ENCODE data around the gene RPL39. TPM values are rescaled to one million over a fixed set of nuclear protein-coding genes. Genes with fewer than 3 reads are reported as not detected.
A peak's percentile ranks its signal among the peaks of the same experiment; 100 is the strongest.
"Not testable (repeated sequence)": the region's sequence is repeated elsewhere in the genome, so short reads cannot be mapped to it uniquely, and the experiment has no call there.

The RPL39 gene
- total RNA-seq, 1 donor from 2014 or later: 1,853 TPM

DNA sequence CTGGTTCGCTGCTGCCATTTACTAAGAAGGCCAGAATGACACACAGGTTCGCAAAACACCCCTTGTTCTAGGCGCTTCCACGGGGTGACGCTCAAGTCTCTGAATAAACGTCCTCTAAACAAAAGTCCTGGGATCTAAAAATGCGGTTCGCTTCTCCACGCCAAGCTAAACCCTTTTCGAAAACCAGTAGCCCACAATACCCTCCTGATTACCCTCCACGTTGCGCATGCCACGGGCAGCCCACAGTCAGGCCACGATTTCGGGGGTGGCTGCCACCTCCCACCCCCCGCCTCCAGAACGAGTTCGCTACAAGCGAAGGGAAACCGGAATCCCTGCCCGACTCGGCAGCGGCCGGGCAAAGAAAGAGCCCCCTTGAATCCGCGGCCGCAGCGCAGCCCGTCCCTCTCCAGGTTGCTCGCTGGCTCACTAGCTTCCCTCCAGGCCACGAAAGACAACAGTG is 423 bp downstream of the RPL39 start:
- Mint-ChIP-seq H3K9me3 (no peaks in the 10 kb centered on the region), H3K27me3 (ENCODE audit: insufficient read depth) (no peaks in the 10 kb centered on the region), H3K4me3 (peak overlapping the region; percentile 96), H3K36me3 (ENCODE audit: low read depth) (peaks cover 37% of the 10 kb centered on the region), H3K4me1 (ENCODE audit: low read depth) (peaks cover 10% of the 10 kb centered on the region), H3K27ac (peak overlapping the region; percentile 95)
- intact Hi-C loops (cut with micrococcal nuclease): loop anchor here (1.0 to 2.0 kb wide), 8 partner anchors 30 to 184 kb away; partner anchors contain the start of genes NDUFA1, NKAP, NKRF and RNF113A
- no peak for DNase-seq (ENCODE audit: low spot score)

DNA sequence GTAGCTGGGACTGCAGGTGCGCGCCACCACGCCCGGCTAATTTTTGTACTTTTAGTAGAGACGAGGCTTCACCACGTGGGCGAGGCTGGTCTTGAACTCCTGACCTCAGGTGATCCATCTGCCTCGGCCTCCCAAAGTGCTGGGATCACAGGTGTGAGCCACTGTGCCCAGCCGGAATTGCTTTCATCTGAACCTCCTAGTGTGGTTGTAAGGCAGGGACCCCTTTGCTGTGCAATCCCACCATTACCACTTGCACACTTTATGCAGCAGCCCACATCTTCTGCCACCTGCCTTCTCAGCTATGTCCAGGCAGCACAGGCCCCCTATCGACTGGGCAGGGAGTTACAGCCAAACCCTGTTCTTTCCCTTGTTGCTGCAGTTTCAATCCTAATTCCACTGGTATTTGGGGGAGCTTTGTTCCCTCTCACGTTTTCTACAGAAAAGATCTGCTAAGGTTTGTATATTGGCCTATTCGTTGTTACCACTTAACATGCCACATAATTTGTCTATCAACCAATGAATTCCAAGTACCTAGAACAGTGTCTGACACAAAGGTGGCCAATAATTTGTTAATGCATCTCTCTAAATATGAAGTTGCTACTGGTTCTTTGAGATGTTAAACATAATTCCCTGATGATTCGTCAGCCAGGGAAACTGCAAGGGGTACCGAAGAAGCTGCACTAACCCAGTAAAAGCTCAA is 6.5 kb downstream of the RPL39 start:
- Mint-ChIP-seq H3K36me3 (ENCODE audit: low read depth) (peaks cover 35% of the 10 kb centered on the region), H3K4me3 (no peak overlapping the region)

DNA sequence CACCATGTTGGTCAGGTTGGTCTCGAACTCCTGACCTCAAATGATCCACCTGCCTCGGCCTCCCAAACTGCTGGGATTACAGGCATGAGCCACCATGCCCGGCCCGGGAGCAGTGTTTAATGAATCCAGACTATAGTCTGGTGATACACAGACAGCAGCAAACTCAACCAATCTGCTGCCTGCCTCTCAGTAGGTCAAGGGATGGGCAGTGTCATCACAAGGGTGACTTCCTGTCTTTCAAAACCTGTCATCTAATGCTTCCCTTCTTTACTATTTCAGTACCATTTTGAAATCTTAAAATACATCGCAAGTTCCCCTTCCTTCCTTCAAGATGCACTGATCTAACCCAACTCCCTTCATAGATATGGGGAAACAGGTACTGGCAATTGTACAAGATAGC is 8.4 kb downstream of the RPL39 start:
- intact Hi-C loops (cut with micrococcal nuclease): no loop called here
- DNase-seq (ENCODE audit: low spot score): no peak
- H3K27ac Mint-ChIP-seq: no peak overlapping the region

More for the DNA sequence above, 6.5 kb downstream of the RPL39 start:
- Mint-ChIP-seq H3K27me3 (ENCODE audit: insufficient read depth) (no peaks in the 10 kb centered on the region), H3K4me1 (ENCODE audit: low read depth) (peaks cover 17% of the 10 kb centered on the region), H3K9me3 (no peaks in the 10 kb centered on the region), H3K27ac (no peak overlapping the region)
- intact Hi-C loops (cut with micrococcal nuclease): loop anchor here (1.0 kb wide), 1 partner anchor 269 kb away; no protein-coding TSS in a partner anchor
- peak; percentile 17 for DNase-seq (ENCODE audit: low spot score)

DNA sequence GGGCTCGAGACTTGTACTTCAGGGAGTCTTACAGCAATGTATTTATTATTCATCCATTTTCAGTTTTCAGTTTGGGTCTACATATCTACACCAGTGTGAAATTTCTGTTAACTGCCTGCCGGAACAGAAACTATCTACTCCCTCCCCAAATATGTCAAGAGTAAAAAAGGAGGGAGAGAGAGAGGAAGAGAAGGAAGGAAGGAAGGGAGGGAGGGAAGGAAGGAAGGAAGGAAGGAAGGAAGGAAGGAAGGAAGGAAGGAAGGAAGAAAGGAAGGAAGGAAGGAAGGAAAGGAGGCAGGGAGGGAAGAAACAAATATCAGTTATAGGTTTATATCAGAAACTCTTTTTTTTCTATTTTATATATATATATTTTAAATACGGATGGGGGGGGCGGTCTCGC is 12.6 kb downstream of the RPL39 start:
- peaks cover 5% of the 10 kb centered on the region for H3K36me3 Mint-ChIP-seq (ENCODE audit: low read depth)
- intact Hi-C loops (cut with micrococcal nuclease): no loop called here
- no peaks in the 10 kb centered on the region for H3K27me3 Mint-ChIP-seq (ENCODE audit: insufficient read depth)
- no peaks in the 10 kb centered on the region for H3K9me3 Mint-ChIP-seq
- DNase-seq (ENCODE audit: low spot score): no peak
- no peak overlapping the region for H3K4me3 Mint-ChIP-seq
- peak overlapping the region; percentile 52 for H3K27ac Mint-ChIP-seq
- no peaks in the 10 kb centered on the region for H3K4me1 Mint-ChIP-seq (ENCODE audit: low read depth)

More for the DNA sequence above, 8.4 kb downstream of the RPL39 start:
- Mint-ChIP-seq H3K27me3 (ENCODE audit: insufficient read depth) (no peaks in the 10 kb centered on the region), H3K4me1 (ENCODE audit: low read depth) (peaks cover 12% of the 10 kb centered on the region), H3K36me3 (ENCODE audit: low read depth) (peaks cover 23% of the 10 kb centered on the region), H3K4me3 (no peak overlapping the region), H3K9me3 (no peaks in the 10 kb centered on the region)

DNA sequence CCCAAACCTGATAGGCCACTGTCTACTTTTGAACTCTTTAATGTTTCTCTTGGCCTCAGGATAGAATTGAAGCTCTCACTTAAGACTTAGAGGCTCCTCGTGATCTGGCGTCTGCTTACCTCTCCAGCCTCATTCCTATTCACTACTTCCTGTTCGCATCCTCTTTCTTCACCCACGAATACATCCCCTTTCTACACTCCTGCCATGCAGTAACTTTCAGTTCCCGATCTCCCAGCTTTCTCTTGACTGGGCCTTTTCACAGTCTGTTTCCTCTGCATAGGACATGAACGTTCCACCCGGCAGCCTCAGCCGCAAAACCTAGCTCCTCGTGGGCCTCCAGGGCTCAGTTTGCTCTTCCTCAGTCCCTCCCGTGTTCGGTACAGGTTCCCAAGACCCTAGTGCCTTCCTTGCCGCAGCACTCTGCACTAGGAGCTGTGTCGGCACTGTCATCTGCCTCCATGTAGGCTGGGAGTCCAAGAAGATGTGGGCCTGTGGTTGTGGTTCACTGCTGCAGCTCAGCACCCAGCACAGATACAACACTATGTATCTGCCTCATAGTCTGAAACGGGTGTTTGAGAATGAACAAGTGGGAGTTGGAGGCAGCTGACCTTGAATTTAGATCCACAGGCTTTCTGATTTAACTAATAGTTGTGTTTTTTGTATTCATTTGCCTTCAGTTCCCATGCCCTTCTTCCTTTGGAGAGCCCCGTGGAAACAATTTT is 15.8 kb downstream of the RPL39 start:
- Mint-ChIP-seq H3K36me3 (ENCODE audit: low read depth) (peaks cover 4% of the 10 kb centered on the region), H3K4me3 (no peak overlapping the region), H3K27me3 (ENCODE audit: insufficient read depth) (no peaks in the 10 kb centered on the region), H3K27ac (no peak overlapping the region), H3K9me3 (no peaks in the 10 kb centered on the region), H3K4me1 (ENCODE audit: low read depth) (no peaks in the 10 kb centered on the region)
- intact Hi-C loops (cut with micrococcal nuclease): no loop called here
- DNase-seq (ENCODE audit: low spot score): no peak

DNA sequence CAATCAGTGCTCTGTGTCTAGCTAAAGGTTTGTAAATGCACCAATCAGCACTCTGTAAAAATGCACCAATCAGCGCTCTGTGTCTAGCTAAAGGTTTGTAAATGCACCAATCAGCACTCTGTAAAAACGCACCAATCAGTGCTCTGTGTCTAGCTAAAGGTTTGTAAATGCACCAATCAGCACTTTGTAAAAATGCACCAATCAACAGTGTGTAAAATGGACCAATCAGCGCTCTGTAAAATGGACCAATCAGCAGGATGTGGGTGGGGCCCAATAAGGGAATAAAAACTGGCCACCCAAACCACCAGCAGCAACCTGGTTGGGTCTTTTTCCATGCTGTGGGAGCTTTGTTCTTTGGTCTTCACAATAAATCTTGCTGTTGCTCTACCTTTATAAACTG is 22.0 kb downstream of the RPL39 start:
- H3K4me3 Mint-ChIP-seq; H3K27me3 Mint-ChIP-seq (ENCODE audit: insufficient read depth); H3K9me3 Mint-ChIP-seq; DNase-seq (ENCODE audit: low spot score); H3K27ac Mint-ChIP-seq; H3K36me3 Mint-ChIP-seq (ENCODE audit: low read depth); intact Hi-C loops (cut with micrococcal nuclease); H3K4me1 Mint-ChIP-seq (ENCODE audit: low read depth): not testable (repeated sequence)

DNA sequence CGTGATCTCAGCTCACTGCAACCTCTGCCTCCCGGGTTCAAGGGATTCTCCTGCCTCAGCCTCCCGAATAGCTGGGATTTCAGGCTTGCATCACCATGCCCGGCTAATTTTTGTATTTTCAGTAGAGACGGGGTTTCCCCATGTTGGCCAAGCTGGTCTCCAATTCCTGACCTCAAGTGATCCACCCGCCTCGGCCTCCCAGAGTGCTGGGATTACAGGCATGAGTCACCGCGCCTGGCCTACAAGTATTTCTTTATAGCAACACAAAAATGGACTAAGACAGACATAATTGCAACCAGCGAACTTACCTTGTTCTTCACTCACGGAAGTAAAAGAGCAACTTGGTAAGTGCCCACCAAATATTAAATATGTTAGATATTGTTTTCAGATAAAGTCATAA is 23.0 kb downstream of the RPL39 start:
- H3K4me1 Mint-ChIP-seq (ENCODE audit: low read depth); H3K27ac Mint-ChIP-seq; H3K4me3 Mint-ChIP-seq; intact Hi-C loops (cut with micrococcal nuclease); DNase-seq (ENCODE audit: low spot score); H3K9me3 Mint-ChIP-seq; H3K27me3 Mint-ChIP-seq (ENCODE audit: insufficient read depth); H3K36me3 Mint-ChIP-seq (ENCODE audit: low read depth): not testable (repeated sequence)

DNA sequence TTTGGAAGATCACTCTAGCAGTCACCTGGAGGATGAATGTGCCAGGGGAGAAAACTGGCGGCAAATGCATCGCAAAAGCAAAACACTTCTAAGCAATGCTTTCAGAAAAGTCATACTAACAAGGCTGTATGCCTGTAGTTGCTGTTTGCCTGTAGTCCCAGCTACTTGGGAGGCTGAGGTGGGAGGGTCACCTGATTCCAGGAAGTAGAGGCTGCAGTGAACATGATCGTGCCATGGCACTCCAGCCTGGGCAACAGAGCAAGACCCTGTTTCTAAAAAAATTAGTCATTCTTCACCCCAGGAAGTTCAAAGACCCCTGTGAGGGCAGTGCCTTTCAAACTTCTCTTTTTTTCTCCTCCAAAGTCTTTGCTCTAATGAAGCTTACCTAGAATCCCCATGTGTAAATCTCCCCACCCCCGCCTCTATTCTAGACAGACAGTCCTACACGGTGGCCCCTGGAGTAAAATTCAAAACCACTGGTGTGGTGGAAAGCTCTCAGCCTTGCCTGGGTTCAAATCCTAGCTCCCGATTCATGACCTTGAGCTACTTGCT is 27.5 kb downstream of the RPL39 start:
- peaks cover 5% of the 10 kb centered on the region for H3K4me1 Mint-ChIP-seq (ENCODE audit: low read depth)
- H3K27me3 Mint-ChIP-seq (ENCODE audit: insufficient read depth): no peaks in the 10 kb centered on the region
- DNase-seq (ENCODE audit: low spot score): no peak
- no peak overlapping the region for H3K27ac Mint-ChIP-seq
- intact Hi-C loops (cut with micrococcal nuclease): no loop called here
- H3K9me3 Mint-ChIP-seq: no peaks in the 10 kb centered on the region
- H3K36me3 Mint-ChIP-seq (ENCODE audit: low read depth): no peaks in the 10 kb centered on the region
- no peak overlapping the region for H3K4me3 Mint-ChIP-seq

DNA sequence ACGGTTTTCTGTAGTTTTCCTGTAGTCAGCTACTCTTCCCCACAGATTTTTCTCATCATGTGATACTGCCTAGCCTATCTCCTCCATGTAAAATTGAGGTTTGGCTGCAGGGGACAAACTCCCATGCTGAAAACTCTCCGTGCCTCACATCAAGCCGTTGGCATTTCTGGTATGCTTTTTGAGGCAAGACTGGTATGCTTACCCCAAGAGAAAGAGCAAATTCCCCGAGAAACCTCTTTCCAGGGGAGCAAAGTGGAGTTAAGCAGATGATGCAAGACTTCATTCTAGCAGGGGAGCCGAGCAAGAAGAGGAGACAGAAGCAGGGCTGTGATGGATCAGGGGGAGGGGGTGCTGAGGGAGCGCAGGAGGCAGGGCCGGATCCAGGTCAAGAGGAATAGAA is 28.2 kb downstream of the RPL39 start:
- Mint-ChIP-seq H3K4me1 (ENCODE audit: low read depth) (peaks cover 5% of the 10 kb centered on the region), H3K27me3 (ENCODE audit: insufficient read depth) (no peaks in the 10 kb centered on the region), H3K4me3 (no peak overlapping the region), H3K27ac (no peak overlapping the region), H3K9me3 (no peaks in the 10 kb centered on the region), H3K36me3 (ENCODE audit: low read depth) (no peaks in the 10 kb centered on the region)
- intact Hi-C loops (cut with micrococcal nuclease): no loop called here
- DNase-seq (ENCODE audit: low spot score): no peak

DNA sequence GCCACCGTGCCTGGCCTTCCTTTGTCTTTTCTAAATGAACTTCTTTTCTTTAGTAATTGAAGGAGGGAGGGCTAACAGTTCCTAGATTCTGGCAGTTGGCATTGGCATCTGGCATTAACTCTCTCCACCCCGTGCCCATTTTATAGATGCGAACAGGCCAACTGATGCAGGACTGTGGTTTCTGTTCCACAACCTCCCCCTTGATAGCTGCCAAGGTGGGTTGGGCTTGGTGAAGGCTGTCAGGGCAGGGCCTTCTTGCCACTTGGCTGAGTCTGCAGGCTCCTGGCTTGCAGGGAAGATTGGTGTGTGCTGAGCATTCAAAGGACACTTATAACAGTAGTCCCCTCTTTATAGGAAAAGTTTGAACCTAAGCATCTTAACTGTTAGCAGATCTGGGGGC is 28.7 kb downstream of the RPL39 start:
- intact Hi-C loops (cut with micrococcal nuclease): no loop called here
- Mint-ChIP-seq H3K4me3 (no peak overlapping the region), H3K27ac (no peak overlapping the region), H3K27me3 (ENCODE audit: insufficient read depth) (no peaks in the 10 kb centered on the region), H3K4me1 (ENCODE audit: low read depth) (peaks cover 7% of the 10 kb centered on the region), H3K9me3 (no peaks in the 10 kb centered on the region), H3K36me3 (ENCODE audit: low read depth) (no peaks in the 10 kb centered on the region)
- DNase-seq (ENCODE audit: low spot score): no peak

DNA sequence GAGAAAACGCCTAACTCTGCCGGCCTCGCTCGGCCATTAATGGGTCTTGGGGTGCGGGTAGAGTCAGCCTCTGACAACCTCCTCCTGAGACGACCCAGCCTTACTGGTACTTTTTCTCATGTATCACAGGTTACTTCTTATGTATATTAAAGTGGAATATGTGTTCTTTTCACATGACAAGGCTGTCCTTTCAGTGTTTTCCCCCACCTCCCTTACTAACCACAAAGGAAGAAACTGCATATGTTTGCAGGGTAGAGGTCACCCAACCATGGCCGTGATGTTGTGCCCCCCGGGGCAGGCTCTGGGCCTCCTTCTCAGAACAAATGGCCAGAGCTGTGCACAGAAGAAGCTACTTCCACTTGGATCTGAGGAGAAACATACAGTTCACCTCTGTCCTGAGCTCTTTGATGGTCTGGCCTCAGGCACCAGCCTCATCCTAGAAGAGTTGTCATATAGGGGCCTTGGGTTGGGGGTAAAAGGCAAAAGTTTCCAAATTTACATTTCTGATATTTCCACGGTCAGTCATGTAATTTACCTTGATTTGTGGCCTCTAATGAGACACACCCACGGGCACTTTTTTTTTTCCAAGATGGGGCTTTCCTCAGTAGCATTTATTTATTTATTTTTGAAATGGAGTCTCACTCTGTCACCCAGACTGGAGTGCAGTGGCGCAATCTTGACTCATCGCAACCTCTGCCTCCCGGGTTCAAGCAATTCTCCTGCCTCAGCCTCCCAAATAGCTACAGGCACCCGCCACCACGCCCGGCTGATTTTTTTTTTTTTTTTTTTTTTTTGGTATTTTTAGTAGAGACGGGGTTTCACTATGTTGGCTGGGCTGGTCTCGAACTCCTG is 31.2 kb downstream of the RPL39 start:
- Mint-ChIP-seq H3K27ac (no peak overlapping the region), H3K4me3 (peak overlapping the region; percentile 15), H3K4me1 (ENCODE audit: low read depth) (peaks cover 32% of the 10 kb centered on the region), H3K27me3 (ENCODE audit: insufficient read depth) (no peaks in the 10 kb centered on the region), H3K9me3 (no peaks in the 10 kb centered on the region), H3K36me3 (ENCODE audit: low read depth) (peaks cover 3% of the 10 kb centered on the region)
- no peak for DNase-seq (ENCODE audit: low spot score)
- intact Hi-C loops (cut with micrococcal nuclease): no loop called here

DNA sequence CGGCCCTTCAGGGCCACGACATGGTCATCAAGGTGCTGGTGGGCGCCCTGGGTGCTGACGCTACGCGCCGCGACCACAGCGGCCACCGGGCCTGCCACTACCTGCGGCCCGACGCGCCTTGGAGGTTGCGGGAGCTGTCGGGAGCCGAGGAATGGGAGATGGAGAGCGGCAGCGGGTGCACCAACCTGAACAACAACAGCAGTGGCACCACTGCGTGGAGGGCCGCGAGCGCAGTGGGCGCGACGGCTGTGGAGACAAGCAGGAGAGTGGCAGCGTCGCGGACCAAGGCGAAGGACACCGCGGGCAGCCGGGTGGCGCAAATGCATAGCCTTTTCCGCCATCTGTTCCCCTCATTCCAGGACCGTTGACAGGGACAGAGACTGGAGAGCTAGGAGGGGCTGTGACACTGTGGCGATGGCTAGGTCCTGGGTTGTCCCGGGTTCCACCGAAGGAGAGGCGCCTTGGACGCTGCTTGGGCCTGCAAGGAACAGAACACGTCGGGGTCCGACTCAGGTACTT is 32.1 kb downstream of the RPL39 start:
- Mint-ChIP-seq H3K4me3 (peak overlapping the region; percentile 15), H3K4me1 (ENCODE audit: low read depth) (peaks cover 41% of the 10 kb centered on the region), H3K27me3 (ENCODE audit: insufficient read depth) (no peaks in the 10 kb centered on the region), H3K36me3 (ENCODE audit: low read depth) (peaks cover 3% of the 10 kb centered on the region), H3K27ac (no peak overlapping the region), H3K9me3 (no peaks in the 10 kb centered on the region)
- DNase-seq (ENCODE audit: low spot score): no peak
- intact Hi-C loops (cut with micrococcal nuclease): no loop called here
